Liver (tissue), 9 donors: ENCODE results near the gene IZUMO2. TPM values are rescaled to one million over a fixed set of nuclear protein-coding genes. Genes with fewer than 3 reads are reported as not detected.

Experiments used
- DNase-seq: peaks from one replicate; pipeline ENCODE4 v3.0.0-alpha.2; 2017; ENCODE audit warnings: low spot score
- H3K27ac ChIP-seq, 2 donors: one replicate each; pipeline ENCODE4 v1.7.0; 2013; ENCODE audit warnings: inconsistent platforms in 2 of 2, low read length in 2 of 2, control low read depth in 1 of 2, low read depth in 1 of 2, mild to moderate bottlenecking in 1 of 2
- H3K27me3 ChIP-seq, 4 donors: one replicate each; pipeline versions ENCODE4 v1.6.1 to v1.7.0; 2013; ENCODE audit warnings: low read length in 3 of 4, inconsistent platforms in 1 of 4, mild to moderate bottlenecking in 1 of 4, moderate library complexity in 1 of 4; ENCODE audit not compliant: control insufficient read depth in 4 of 4, insufficient read depth in 4 of 4
- H3K36me3 ChIP-seq, 4 donors: one replicate each; pipeline versions ENCODE4 v1.6.1 to v1.7.0; 2013; ENCODE audit warnings: low read length in 3 of 4, mild to moderate bottlenecking in 3 of 4, low read depth in 1 of 4, moderate library complexity in 1 of 4; ENCODE audit not compliant: control insufficient read depth in 4 of 4, insufficient read depth in 3 of 4
- H3K4me1 ChIP-seq, 4 donors: one replicate each; pipeline versions ENCODE4 v1.6.1 to v1.7.0; 2013; ENCODE audit warnings: low read length in 3 of 4, mild to moderate bottlenecking in 3 of 4, moderate library complexity in 1 of 4; ENCODE audit not compliant: control insufficient read depth in 4 of 4, insufficient read depth in 4 of 4
- H3K4me3 ChIP-seq, 3 donors: one replicate each; pipeline versions ENCODE4 v1.6.1 to v1.7.0; 2013; ENCODE audit warnings: low read length in 3 of 3, control low read depth in 1 of 3, low read depth in 1 of 3, mild to moderate bottlenecking in 1 of 3
- H3K9ac ChIP-seq, 2 donors: one replicate each; pipeline ENCODE4 v1.7.0; 2013; ENCODE audit warnings: low read length in 2 of 2, mild to moderate bottlenecking in 2 of 2, moderate library complexity in 2 of 2, control low read depth in 1 of 2, low read depth in 1 of 2
- H3K9me3 ChIP-seq, 4 donors: one replicate each; pipeline versions ENCODE4 v1.6.1 to v1.7.0; 2013; ENCODE audit warnings: low read length in 3 of 4; ENCODE audit not compliant: control insufficient read depth in 4 of 4
- EGR1 ChIP-seq, 2 donors: IDR thresholded peaks; 2 replicates each; pipeline ENCODE4 v1.6.1; 2016 to 2018; ENCODE audit warnings: antibody characterized with exemption in 2 of 2, low read depth in 2 of 2
- FOXA1 ChIP-seq: IDR thresholded peaks from 2 replicates; pipeline ENCODE4 v1.6.1; 2016; ENCODE audit warnings: antibody characterized with exemption
- FOXA2 ChIP-seq: IDR thresholded peaks from 2 replicates; pipeline ENCODE4 v1.6.1; 2016; ENCODE audit warnings: antibody characterized with exemption
- GABPA ChIP-seq, 2 donors: IDR thresholded peaks in 1 of 2; conservative IDR thresholded peaks in 1 of 2; 2 replicates each; pipeline ENCODE4 v1.6.1; 2016; ENCODE audit warnings: antibody characterized with exemption in 2 of 2, mild to moderate bottlenecking in 1 of 2, moderate library complexity in 1 of 2
- HNF4A ChIP-seq, 2 donors: conservative IDR thresholded peaks; 2 replicates each; pipeline ENCODE4 v1.6.1; 2016; ENCODE audit warnings: antibody characterized with exemption in 2 of 2, mild to moderate bottlenecking in 2 of 2
- HNF4G ChIP-seq: IDR thresholded peaks from 2 replicates; pipeline ENCODE4 v1.6.1; 2016; ENCODE audit warnings: antibody characterized with exemption
- JUND ChIP-seq, 2 donors: IDR thresholded peaks; 2 replicates each; pipeline ENCODE4 v1.6.1; 2016; ENCODE audit warnings: antibody characterized with exemption in 2 of 2
- NR2F2 ChIP-seq: IDR thresholded peaks from 2 replicates; pipeline ENCODE4 v1.6.1; 2016; ENCODE audit warnings: antibody characterized with exemption
- RAD21 ChIP-seq, 2 donors: IDR thresholded peaks; 2 replicates each; pipeline ENCODE4 v1.6.1; 2016; ENCODE audit warnings: antibody characterized with exemption in 2 of 2, mild to moderate bottlenecking in 2 of 2
- RXRA ChIP-seq, 2 donors: IDR thresholded peaks; 2 replicates each; pipeline ENCODE4 v1.6.1; 2017 to 2018; ENCODE audit warnings: antibody characterized with exemption in 2 of 2, mild to moderate bottlenecking in 1 of 2
- SP1 ChIP-seq: IDR thresholded peaks from 2 replicates; pipeline ENCODE4 v1.6.1; 2018; ENCODE audit warnings: antibody characterized with exemption, mild to moderate bottlenecking
- YY1 ChIP-seq: IDR thresholded peaks from 2 replicates; pipeline ENCODE4 v1.6.1; 2016; ENCODE audit warnings: antibody characterized with exemption, mild to moderate bottlenecking
- WGBS: extraction: QIAGEN DNeasy Blood & Tissue Kit; methylation state at CpG from one replicate; pipeline ENCODE4 v1.1.7; 2013; 5-methylcytosine and 5-hydroxymethylcytosine counted together
- polyA plus RNA-seq, 2 donors: library from polyadenylated mRNA; stranded (reverse) in 1 of 2; unstranded in 1 of 2; fragments of 200-250 nt in 1 of 2; fragments of >200 nt in 1 of 2; fragmentation: Nextera tagmentation in 1 of 2; extraction: Ambion mirVana in 1 of 2; gene quantifications; one replicate each; pipeline versions ENCODE4 v1.2.1 to v1.2.3, GENCODE V29; 2013 to 2015
- total RNA-seq, 2 donors: library from RNA; depleted of rRNA; stranded (reverse); fragments of >200 nt; gene quantifications; one replicate each; pipeline ENCODE4 v1.2.3, GENCODE V29; 2014
- TF ChIP-seq, protein P1 (sequence below): IDR thresholded peaks from 2 replicates; pipeline ENCODE4 v1.6.1; 2016; ENCODE audit warnings: antibody characterized with exemption
- TF ChIP-seq, protein P2 (sequence below): IDR thresholded peaks from 2 replicates; pipeline ENCODE4 v1.6.1; 2016; ENCODE audit warnings: antibody characterized with exemption
- TF ChIP-seq, protein P3 (sequence below): IDR thresholded peaks from 2 replicates; pipeline ENCODE4 v1.6.1; 2016; ENCODE audit warnings: antibody characterized with exemption, mild to moderate bottlenecking
- TF ChIP-seq, protein P4 (sequence below): IDR thresholded peaks from 2 replicates; pipeline ENCODE4 v1.6.1; 2016; ENCODE audit warnings: antibody characterized with exemption
- TF ChIP-seq, protein P5 (sequence below): fragments of 150-350 bp; IDR thresholded peaks from 2 replicates; pipeline ENCODE4 v1.5.1; 2017; ENCODE audit warnings: improper control_type of control experiment, low read depth, low read length; ENCODE audit not compliant: missing input control
- donor health status: healthy.
- donor health status: healthy.
- donor health status: healthy.
- donor health status: healthy.
- donor health status: healthy.

Gene IZUMO2
- total and polyA plus RNA-seq, 4 donors: not detected

DNA sequence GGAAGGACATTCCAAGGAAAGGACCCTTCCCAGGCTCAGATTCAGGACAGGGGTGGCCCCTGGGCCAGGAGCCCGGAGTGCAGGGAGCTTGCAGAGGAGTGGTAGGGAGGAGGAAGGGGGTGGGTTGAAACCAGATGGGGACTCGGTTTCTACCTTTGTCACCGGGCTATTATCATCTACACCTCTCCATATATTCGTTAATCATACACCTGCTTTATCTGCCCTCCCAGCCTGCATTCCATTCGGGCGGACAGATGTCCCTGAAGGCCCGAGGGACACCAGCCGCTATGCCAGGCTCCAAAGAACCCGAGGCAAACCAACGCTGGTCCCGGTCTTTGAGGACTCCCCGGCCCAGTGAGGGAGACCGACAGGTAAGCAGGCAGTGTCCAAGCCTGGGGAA, 24.9 kb upstream of the IZUMO2 start:
- no peaks in the 10 kb centered on the region for H3K36me3 ChIP-seq
- H3K4me3 ChIP-seq: no peak overlapping the region
- DNase-seq: no peak
- H3K9ac ChIP-seq: no peak overlapping the region
- 57% methylated on average over 13 of the region's 13 CpGs for WGBS
- H3K27me3 ChIP-seq: no peaks in the 10 kb centered on the region
- TF ChIP-seq FOXA1: no peak
- TF ChIP-seq RAD21 (IDR thresholded peaks at IDR 0.05): no peak
- TF ChIP-seq NR2F2: no peak
- TF ChIP-seq, protein P1, sequence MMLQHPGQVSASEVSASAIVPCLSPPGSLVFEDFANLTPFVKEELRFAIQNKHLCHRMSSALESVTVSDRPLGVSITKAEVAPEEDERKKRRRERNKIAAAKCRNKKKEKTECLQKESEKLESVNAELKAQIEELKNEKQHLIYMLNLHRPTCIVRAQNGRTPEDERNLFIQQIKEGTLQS: no peak
- TF ChIP-seq, protein P2, sequence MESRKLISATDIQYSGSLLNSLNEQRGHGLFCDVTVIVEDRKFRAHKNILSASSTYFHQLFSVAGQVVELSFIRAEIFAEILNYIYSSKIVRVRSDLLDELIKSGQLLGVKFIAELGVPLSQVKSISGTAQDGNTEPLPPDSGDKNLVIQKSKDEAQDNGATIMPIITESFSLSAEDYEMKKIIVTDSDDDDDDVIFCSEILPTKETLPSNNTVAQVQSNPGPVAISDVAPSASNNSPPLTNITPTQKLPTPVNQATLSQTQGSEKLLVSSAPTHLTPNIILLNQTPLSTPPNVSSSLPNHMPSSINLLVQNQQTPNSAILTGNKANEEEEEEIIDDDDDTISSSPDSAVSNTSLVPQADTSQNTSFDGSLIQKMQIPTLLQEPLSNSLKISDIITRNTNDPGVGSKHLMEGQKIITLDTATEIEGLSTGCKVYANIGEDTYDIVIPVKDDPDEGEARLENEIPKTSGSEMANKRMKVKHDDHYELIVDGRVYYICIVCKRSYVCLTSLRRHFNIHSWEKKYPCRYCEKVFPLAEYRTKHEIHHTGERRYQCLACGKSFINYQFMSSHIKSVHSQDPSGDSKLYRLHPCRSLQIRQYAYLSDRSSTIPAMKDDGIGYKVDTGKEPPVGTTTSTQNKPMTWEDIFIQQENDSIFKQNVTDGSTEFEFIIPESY: no peak
- no peak for TF ChIP-seq YY1
- TF ChIP-seq GABPA (IDR thresholded peaks at IDR 0.05 in 1 of 2, conservative IDR thresholded peaks at IDR 0.05 in 1 of 2): no peak
- TF ChIP-seq, protein P3, sequence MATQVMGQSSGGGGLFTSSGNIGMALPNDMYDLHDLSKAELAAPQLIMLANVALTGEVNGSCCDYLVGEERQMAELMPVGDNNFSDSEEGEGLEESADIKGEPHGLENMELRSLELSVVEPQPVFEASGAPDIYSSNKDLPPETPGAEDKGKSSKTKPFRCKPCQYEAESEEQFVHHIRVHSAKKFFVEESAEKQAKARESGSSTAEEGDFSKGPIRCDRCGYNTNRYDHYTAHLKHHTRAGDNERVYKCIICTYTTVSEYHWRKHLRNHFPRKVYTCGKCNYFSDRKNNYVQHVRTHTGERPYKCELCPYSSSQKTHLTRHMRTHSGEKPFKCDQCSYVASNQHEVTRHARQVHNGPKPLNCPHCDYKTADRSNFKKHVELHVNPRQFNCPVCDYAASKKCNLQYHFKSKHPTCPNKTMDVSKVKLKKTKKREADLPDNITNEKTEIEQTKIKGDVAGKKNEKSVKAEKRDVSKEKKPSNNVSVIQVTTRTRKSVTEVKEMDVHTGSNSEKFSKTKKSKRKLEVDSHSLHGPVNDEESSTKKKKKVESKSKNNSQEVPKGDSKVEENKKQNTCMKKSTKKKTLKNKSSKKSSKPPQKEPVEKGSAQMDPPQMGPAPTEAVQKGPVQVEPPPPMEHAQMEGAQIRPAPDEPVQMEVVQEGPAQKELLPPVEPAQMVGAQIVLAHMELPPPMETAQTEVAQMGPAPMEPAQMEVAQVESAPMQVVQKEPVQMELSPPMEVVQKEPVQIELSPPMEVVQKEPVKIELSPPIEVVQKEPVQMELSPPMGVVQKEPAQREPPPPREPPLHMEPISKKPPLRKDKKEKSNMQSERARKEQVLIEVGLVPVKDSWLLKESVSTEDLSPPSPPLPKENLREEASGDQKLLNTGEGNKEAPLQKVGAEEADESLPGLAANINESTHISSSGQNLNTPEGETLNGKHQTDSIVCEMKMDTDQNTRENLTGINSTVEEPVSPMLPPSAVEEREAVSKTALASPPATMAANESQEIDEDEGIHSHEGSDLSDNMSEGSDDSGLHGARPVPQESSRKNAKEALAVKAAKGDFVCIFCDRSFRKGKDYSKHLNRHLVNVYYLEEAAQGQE: no peak
- TF ChIP-seq, protein P4, sequence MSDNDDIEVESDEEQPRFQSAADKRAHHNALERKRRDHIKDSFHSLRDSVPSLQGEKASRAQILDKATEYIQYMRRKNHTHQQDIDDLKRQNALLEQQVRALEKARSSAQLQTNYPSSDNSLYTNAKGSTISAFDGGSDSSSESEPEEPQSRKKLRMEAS: no peak
- no peak for TF ChIP-seq FOXA2
- no peak for TF ChIP-seq RXRA (IDR thresholded peaks at IDR 0.05)
- TF ChIP-seq JUND (IDR thresholded peaks at IDR 0.05): no peak
- TF ChIP-seq SP1: no peak
- TF ChIP-seq, protein P5, sequence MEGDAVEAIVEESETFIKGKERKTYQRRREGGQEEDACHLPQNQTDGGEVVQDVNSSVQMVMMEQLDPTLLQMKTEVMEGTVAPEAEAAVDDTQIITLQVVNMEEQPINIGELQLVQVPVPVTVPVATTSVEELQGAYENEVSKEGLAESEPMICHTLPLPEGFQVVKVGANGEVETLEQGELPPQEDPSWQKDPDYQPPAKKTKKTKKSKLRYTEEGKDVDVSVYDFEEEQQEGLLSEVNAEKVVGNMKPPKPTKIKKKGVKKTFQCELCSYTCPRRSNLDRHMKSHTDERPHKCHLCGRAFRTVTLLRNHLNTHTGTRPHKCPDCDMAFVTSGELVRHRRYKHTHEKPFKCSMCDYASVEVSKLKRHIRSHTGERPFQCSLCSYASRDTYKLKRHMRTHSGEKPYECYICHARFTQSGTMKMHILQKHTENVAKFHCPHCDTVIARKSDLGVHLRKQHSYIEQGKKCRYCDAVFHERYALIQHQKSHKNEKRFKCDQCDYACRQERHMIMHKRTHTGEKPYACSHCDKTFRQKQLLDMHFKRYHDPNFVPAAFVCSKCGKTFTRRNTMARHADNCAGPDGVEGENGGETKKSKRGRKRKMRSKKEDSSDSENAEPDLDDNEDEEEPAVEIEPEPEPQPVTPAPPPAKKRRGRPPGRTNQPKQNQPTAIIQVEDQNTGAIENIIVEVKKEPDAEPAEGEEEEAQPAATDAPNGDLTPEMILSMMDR: no peak
- TF ChIP-seq EGR1 (IDR thresholded peaks at IDR 0.05; ENCODE audit: low read depth in 2 of 2): no peak
- TF ChIP-seq HNF4A (conservative IDR thresholded peaks at IDR 0.05): no peak
- no peaks in the 10 kb centered on the region for H3K9me3 ChIP-seq
- no peaks in the 10 kb centered on the region for H3K4me1 ChIP-seq
- H3K27ac ChIP-seq: no peak overlapping the region

DNA sequence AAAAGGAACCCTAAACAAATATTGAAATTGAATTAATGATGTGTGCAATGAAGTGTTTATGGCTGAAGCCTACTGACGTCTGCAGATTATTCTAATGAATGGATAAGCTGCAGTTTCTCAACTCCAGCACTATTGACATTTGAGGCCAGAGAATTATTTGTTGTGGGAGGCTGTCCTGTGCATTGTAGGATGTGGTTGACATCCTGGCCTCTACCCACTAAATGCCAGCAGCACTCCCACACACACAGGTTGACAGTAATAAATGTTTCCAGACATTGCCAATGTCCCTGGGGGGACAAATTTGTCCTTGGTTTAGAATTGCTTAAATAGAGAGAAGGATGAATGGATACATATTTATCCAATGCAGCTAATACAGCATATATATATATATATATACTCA, 21.1 kb upstream of the IZUMO2 start:
- Histone ChIP-seq H3K27ac (no peak overlapping the region), H3K4me1 (no peaks in the 10 kb centered on the region), H3K36me3 (no peaks in the 10 kb centered on the region), H3K27me3 (no peaks in the 10 kb centered on the region), H3K4me3 (no peak overlapping the region), H3K9me3 (peaks cover 0 to 6% (median 2%) of the 10 kb centered on the region in 4 donors), H3K9ac (no peak overlapping the region)
- no peak for TF ChIP-seq HNF4G
- TF ChIP-seq, protein P2: no peak
- TF ChIP-seq FOXA2: no peak
- TF ChIP-seq JUND (IDR thresholded peaks at IDR 0.05): no peak
- TF ChIP-seq YY1: no peak
- TF ChIP-seq, protein P1: no peak
- TF ChIP-seq SP1: no peak
- WGBS: 25% methylated on average over 1 of the region's 1 CpG
- no peak for DNase-seq
